SK-N-SH treated with all-trans-retinoic acid at 6 μM for 48 hours (cell line): ENCODE measurements around the gene TOGARAM1.

Experiments
- ZC3H10 ChIP-seq: fragments of 250-450 bp; sonication (Bioruptor Pico); IDR thresholded peaks from 2 replicates; pipeline ENCODE4 v1.5.1; 2021; ENCODE audit warnings: mild to moderate bottlenecking, moderate library complexity
- ZFP3 ChIP-seq: fragments of 250-450 bp; sonication (Bioruptor Pico); IDR thresholded peaks from 2 replicates; pipeline ENCODE4 v1.5.0; 2020; ENCODE audit warnings: mild to moderate bottlenecking, moderate library complexity

DNA sequence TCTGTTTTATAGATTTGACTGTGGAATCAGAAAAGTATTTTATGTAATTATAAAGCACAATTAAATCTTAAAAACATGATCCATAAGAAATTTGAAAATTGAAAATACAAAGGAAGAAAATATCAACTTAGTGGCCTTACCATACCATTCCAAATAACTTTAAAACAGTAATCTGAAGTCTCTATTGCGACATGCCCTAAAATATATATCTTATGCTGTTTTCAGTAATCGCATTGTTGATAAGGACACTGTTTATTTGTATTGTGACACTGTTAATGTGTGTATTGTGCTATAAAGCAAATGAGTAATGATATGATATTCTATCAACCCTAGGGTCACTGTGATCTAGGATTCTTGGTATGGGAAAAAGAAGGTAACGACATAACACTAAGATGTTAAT lies 7.2 kb upstream of the TOGARAM1 start:
- TF ChIP-seq ZFP3 (CRISPR knock-in tag) (no peak), ZC3H10 (no peak)
